Transverse colon (tissue), 4 donors: ENCODE data around the gene LDB2.

Experiments
- CTCF ChIP-seq, 5 experiments: fragments of 200-600 bp in 3 of 5; fragments of 450-650 bp in 2 of 5; sonication (generic) in 3 of 5; IDR thresholded peaks; 1 replicate in 2 of 5; 2 replicates in 3 of 5; pipeline ENCODE4 v1.5.1; 2016 to 2017; ENCODE audit warnings: antibody characterized with exemption in 5 of 5, inconsistent platforms in 3 of 5, mild to moderate bottlenecking in 2 of 5, moderate library complexity in 1 of 5
- EP300 ChIP-seq: sonication (generic); formaldehyde crosslinking; IDR thresholded peaks from one replicate; pipeline ENCODE4 v1.6.1; 2017; ENCODE audit warnings: antibody characterized with exemption, low read depth
- POLR2AphosphoS5 ChIP-seq, 3 donors: sonication (generic); formaldehyde crosslinking; IDR thresholded peaks; one replicate each; pipeline ENCODE4 v1.6.1; 2016; ENCODE audit warnings: antibody characterized with exemption in 3 of 3

- TF ChIP-seq CTCF (IDR thresholded peaks at IDR 0.05) (no peak), EP300 (no peak), POLR2AphosphoS5 (IDR thresholded peaks at IDR 0.05) (no peak)
These were observed 237.8 kb downstream of the LDB2 start for GRCh38 chr4:16660656-16661055.
